HepG2 (cell line): ENCODE data around the gene CHCHD6. TPM values are rescaled to one million over a fixed set of nuclear protein-coding genes. Genes with fewer than 3 reads are reported as not detected.

Experiments
- BATF2 ChIP-seq: sonication (generic); formaldehyde crosslinking; IDR thresholded peaks from 2 replicates; pipeline ENCODE4 v1.8.0; 2022; ENCODE audit warnings: mild to moderate bottlenecking, missing genetic modification reagents, moderate library complexity
- CEBPG ChIP-seq: IDR thresholded peaks from 2 replicates; pipeline ENCODE4 v1.6.1; 2016
- FOXO1 ChIP-seq: sonication (generic); formaldehyde crosslinking; IDR thresholded peaks from 2 replicates; pipeline ENCODE4 v1.4.0; 2020; ENCODE audit warnings: missing genetic modification reagents
- FOXO4 ChIP-seq: sonication (generic); formaldehyde crosslinking; conservative IDR thresholded peaks from 2 replicates; pipeline ENCODE4 v1.8.1; 2023; ENCODE audit warnings: missing genetic modification reagents
- GTF2F1 ChIP-seq: fragments of 150-350 bp; IDR thresholded peaks from 2 replicates; pipeline ENCODE4 v1.6.1; 2014; ENCODE audit warnings: low read length
- ISX ChIP-seq: sonication (generic); formaldehyde crosslinking; conservative IDR thresholded peaks from 2 replicates; pipeline ENCODE4 v1.5.0; 2020; ENCODE audit warnings: missing genetic modification reagents
- KAT2B ChIP-seq: fragments of 150-350 bp; IDR thresholded peaks from 2 replicates; pipeline ENCODE4 v1.6.1; 2014; ENCODE audit warnings: low read depth, low read length, borderline replicate concordance
- KDM2A ChIP-seq: sonication (generic); formaldehyde crosslinking; IDR thresholded peaks from 2 replicates; pipeline ENCODE4 v1.4.0; 2020; ENCODE audit warnings: low read depth, missing genetic modification reagents, borderline replicate concordance
- KLF11 ChIP-seq: IDR thresholded peaks from 2 replicates; pipeline ENCODE4 v1.6.1; 2016; ENCODE audit warnings: missing compliant biosample characterization
- MED8 ChIP-seq: sonication (generic); formaldehyde crosslinking; IDR thresholded peaks from 2 replicates; pipeline ENCODE4 v1.8.1; 2023; ENCODE audit warnings: mild to moderate bottlenecking, missing genetic modification reagents; ENCODE audit not compliant: insufficient replicate concordance
- NCOA2 ChIP-seq: sonication (generic); formaldehyde crosslinking; IDR thresholded peaks from 2 replicates; pipeline ENCODE4 v1.8.0; 2022; ENCODE audit warnings: inconsistent platforms
- NR2F6 ChIP-seq, 2 experiments: IDR thresholded peaks; 2 replicates each; pipeline ENCODE4 v1.6.1; 2016; ENCODE audit warnings: antibody characterized with exemption in 1 of 2, mild to moderate bottlenecking in 1 of 2
- PCBP2 ChIP-seq: fragments of 200-400 bp; formaldehyde crosslinking; optimal IDR thresholded peaks from 2 replicates; pipeline ENCODE3; 2018; ENCODE audit warnings: low read length, low read depth; ENCODE audit not compliant: poor library complexity, severe bottlenecking
- SMAD3 ChIP-seq: sonication (generic); formaldehyde crosslinking; IDR thresholded peaks from 2 replicates; pipeline ENCODE4 v1.4.0; 2020; ENCODE audit warnings: missing genetic modification reagents
- SOX13 ChIP-seq, 3 experiments: fragments of 450-650 bp in 1 of 3; sonication (generic) in 1 of 3; formaldehyde crosslinking in 1 of 3; IDR thresholded peaks in 2 of 3; conservative IDR thresholded peaks in 1 of 3; 2 replicates each; pipeline versions ENCODE4 v1.5.0 to v1.6.1; 2016 to 2020; ENCODE audit warnings: antibody characterized with exemption in 1 of 3, mild to moderate bottlenecking in 1 of 3, missing compliant biosample characterization in 1 of 3, missing genetic modification reagents in 1 of 3, moderate library complexity in 1 of 3
- ZIK1 ChIP-seq: sonication (generic); formaldehyde crosslinking; IDR thresholded peaks from 2 replicates; pipeline ENCODE4 v1.5.0; 2020; ENCODE audit warnings: mild to moderate bottlenecking, low read depth, missing genetic modification reagents, borderline replicate concordance
- ZNF337 ChIP-seq: sonication (generic); formaldehyde crosslinking; IDR thresholded peaks from 2 replicates; pipeline ENCODE4 v1.5.1; 2020; ENCODE audit warnings: missing genetic modification reagents, low read depth, mild to moderate bottlenecking, borderline replicate concordance
- ZNF441 ChIP-seq: sonication (generic); formaldehyde crosslinking; IDR thresholded peaks from 2 replicates; pipeline ENCODE4 v1.7.0; 2021; ENCODE audit warnings: missing genetic modification reagents, borderline replicate concordance
- ZNF484 ChIP-seq: sonication (generic); formaldehyde crosslinking; IDR thresholded peaks from 2 replicates; pipeline ENCODE4 v1.5.1; 2020; ENCODE audit warnings: mild to moderate bottlenecking, low read depth, missing genetic modification reagents, borderline replicate concordance
- ZNF564 ChIP-seq: sonication (generic); formaldehyde crosslinking; IDR thresholded peaks from 2 replicates; pipeline ENCODE4 v1.8.1; 2023; ENCODE audit warnings: mild to moderate bottlenecking, missing genetic modification reagents
- ZNF614 ChIP-seq: IDR thresholded peaks from 2 replicates; pipeline ENCODE4 v1.6.1; 2018; ENCODE audit warnings: missing biosample characterization, missing genetic modification reagents, inconsistent platforms, borderline replicate concordance
- ZNF704 ChIP-seq: sonication (generic); formaldehyde crosslinking; IDR thresholded peaks from 2 replicates; pipeline ENCODE4 v1.8.1; 2023; ENCODE audit warnings: mild to moderate bottlenecking, inconsistent platforms, moderate library complexity, missing genetic modification reagents, borderline replicate concordance
- ZNF768 ChIP-seq: sonication (generic); formaldehyde crosslinking; IDR thresholded peaks from 2 replicates; pipeline ENCODE4 v1.4.0; 2020; ENCODE audit warnings: missing genetic modification reagents
- ZUFSP ChIP-seq: sonication (generic); formaldehyde crosslinking; IDR thresholded peaks from 2 replicates; pipeline ENCODE4 v1.9.0; 2021; ENCODE audit warnings: missing genetic modification reagents, mild to moderate bottlenecking, borderline replicate concordance
- polyA plus RNA-seq, 8 experiments: library from polyadenylated mRNA; depleted of rRNA in 3 of 8; stranded (reverse) in 7 of 8; unstranded in 1 of 8; fragments of >200 nt; fragmentation: Illumina TruSeq in 4 of 8; extraction: Trizol in 4 of 8; gene quantifications; 2 replicates each; pipeline versions ENCODE4 v1.2.1 to v1.2.3, GENCODE V29; 2011 to 2016; ENCODE audit warnings: low read depth in 4 of 8, missing spikeins in 1 of 8, mixed read lengths in 1 of 8; ENCODE audit not compliant: insufficient read depth in 1 of 8
- total RNA-seq, 5 experiments: library from RNA; depleted of rRNA; stranded (reverse); fragments of >200 nt; fragmentation: Illumina TruSeq; extraction: Trizol; gene quantifications; 2 replicates each; pipeline ENCODE4 v1.2.3, GENCODE V29; 2016; ENCODE audit warnings: low read depth in 1 of 5

CHCHD6 gene
- total and polyA plus RNA-seq, 2 of the 13 experiments (the other 11 are each of a cell fraction or from before 2014, with no cell fraction given): 20.3 to 20.8 TPM

- TF ChIP-seq FOXO1 (CRISPR knock-in tag) (peak; percentile 14; the same call in 1 of the 2 replicates), ZNF564 (CRISPR knock-in tag) (no peak), ZNF704 (CRISPR knock-in tag) (0 out of 2 replicates have a peak, but pooled peaks have one; percentile 58), ZIK1 (CRISPR knock-in tag) (no peak), KAT2B (no peak), ZNF484 (CRISPR knock-in tag) (no peak), GTF2F1 (no peak), SMAD3 (no peak), KDM2A (CRISPR knock-in tag) (peak; percentile 51; the same call in 1 of the 2 replicates), ZNF614 (0 out of 2 replicates have a peak, but pooled peaks have one; percentile 19), KLF11 (0 out of 2 replicates have a peak, but pooled peaks have one; percentile 46), BATF2 (no peak), MED8 (CRISPR knock-in tag) (no peak), ZNF768 (CRISPR knock-in tag) (no peak), ZUFSP (CRISPR knock-in tag) (no peak), CEBPG (CRISPR knock-in tag) (no peak), SOX13 (IDR thresholded peaks at IDR 0.05) (no peak), SOX13 (CRISPR knock-in tag; conservative IDR thresholded peaks at IDR 0.05 in 1 of 2, IDR thresholded peaks at IDR 0.05 in 1 of 2) (no peak), NCOA2 (CRISPR knock-in tag) (no peak), ZNF337 (no peak), ISX (CRISPR knock-in tag) (no peak), NR2F6 (IDR thresholded peaks at IDR 0.05) (no peak), NR2F6 (CRISPR knock-in tag; IDR thresholded peaks at IDR 0.05) (no peak), PCBP2 (no peak), ZNF441 (CRISPR knock-in tag) (no peak), FOXO4 (CRISPR knock-in tag) (no peak)
These were observed 48.5 kb downstream of the CHCHD6 start (continued) for GRCh38 chr3:126752303-126753190.
